H1 (cell line): ENCODE data around the gene AGRP. TPM values are rescaled to one million over a fixed set of nuclear protein-coding genes. Genes with fewer than 3 reads are reported as not detected.

Source experiments
- ATF2 ChIP-seq: IDR thresholded peaks from 2 replicates; pipeline ENCODE4 v1.6.1; 2012; ENCODE audit warnings: low read length, inconsistent platforms
- CHD7 ChIP-seq: fragments of 300-600 bp; sonication (generic); IDR thresholded peaks from 2 replicates; pipeline ENCODE4 v1.7.1; 2012; ENCODE audit warnings: low read length, moderate library complexity, mild to moderate bottlenecking, inconsistent platforms; ENCODE audit not compliant: insufficient replicate concordance
- polyA plus RNA-seq, 7 experiments: library from polyadenylated mRNA; depleted of rRNA in 3 of 7; stranded (reverse) in 5 of 7; unstranded in 2 of 7; fragments of >200 nt in 5 of 7; fragments of 200-250 nt in 2 of 7; gene quantifications; 1 replicate in 5 of 7; 2 replicates in 1 of 7; 4 replicates in 1 of 7; pipeline versions ENCODE4 v1.2.1 to v1.2.3, GENCODE V29; 2011 to 2013; ENCODE audit warnings: missing spikeins in 2 of 7, mixed read lengths in 2 of 7
- total RNA-seq: library from RNA; stranded (reverse); fragmentation: NEBNext Ultra II Directional; extraction: Animal tissue kit (Norgen Biotek cat#: 25700); gene quantifications from 2 replicates; pipeline ENCODE4 v1.2.1, GENCODE V29; 2021

Gene AGRP
- total and polyA plus RNA-seq, 2 of the 8 experiments (the other 6 are each of a cell fraction or from before 2014, with no cell fraction given): not detected

- TF ChIP-seq CHD7 (no peak), ATF2 (no peak)
These were observed 25.2 kb downstream of the AGRP start (continued) for GRCh38 chr16:67458121-67458641.
